SU-DHL-6 (cell line): ENCODE data around the gene DCAKD.

Source experiments
- H2AFZ ChIP-seq: fragments of 200-600 bp; sonication (generic); 2 replicates; pipeline ENCODE4 v1.6.1; 2014; ENCODE audit warnings: low read depth, mild to moderate bottlenecking, moderate library complexity, mixed read lengths, antibody characterized with exemption, low read length; ENCODE audit not compliant: severe bottlenecking
- H3F3A ChIP-seq: fragments of 200-600 bp; shearing (Covaris generic); 2 replicates; pipeline ENCODE4 v1.6.0; 2016; ENCODE audit warnings: antibody characterized with exemption, mild to moderate bottlenecking; ENCODE audit not compliant: insufficient read depth
- H3K27ac ChIP-seq: fragments of 200-600 bp; sonication (generic); 2 replicates; pipeline ENCODE4 v1.5.1; 2016; ENCODE audit warnings: low read depth, mild to moderate bottlenecking, low read length, moderate library complexity, mixed read lengths
- H3K27me3 ChIP-seq: fragments of 200-600 bp; sonication (generic), shearing (Covaris generic); 2 replicates; pipeline ENCODE4 v1.6.0; 2014; ENCODE audit warnings: mild to moderate bottlenecking, low read length
- H3K36me3 ChIP-seq: fragments of 200-600 bp; sonication (generic); 2 replicates; pipeline ENCODE4 v1.6.1; 2014; ENCODE audit warnings: mild to moderate bottlenecking, low read length, mixed read lengths
- H3K4me2 ChIP-seq: fragments of 300-600, 200-600 bp; shearing (Covaris generic), sonication (generic); 2 replicates; pipeline ENCODE4 v1.6.0; 2014; ENCODE audit warnings: low read length, low read depth, mild to moderate bottlenecking; ENCODE audit not compliant: poor library complexity, severe bottlenecking
- H3K4me3 ChIP-seq: fragments of 200-600 bp; sonication (generic); 2 replicates; pipeline ENCODE4 v1.5.1; 2014; ENCODE audit warnings: antibody characterized with exemption, low read length, mild to moderate bottlenecking, mixed read lengths; ENCODE audit not compliant: insufficient read depth, poor library complexity, severe bottlenecking
- H3K79me2 ChIP-seq: fragments of 200-600 bp; sonication (generic); 2 replicates; pipeline ENCODE4 v1.6.1; 2014; ENCODE audit warnings: mild to moderate bottlenecking, low read length, moderate library complexity; ENCODE audit not compliant: insufficient read depth
- H3K9ac ChIP-seq: fragments of 200-600 bp; sonication (generic); 2 replicates; pipeline ENCODE4 v1.7.0; 2014; ENCODE audit warnings: mild to moderate bottlenecking, low read length
- H3K9me2 ChIP-seq: fragments of 200-600 bp; sonication (generic); replicated peaks from 2 replicates; pipeline ENCODE4 v1.6.1; 2014; ENCODE audit warnings: low read length; ENCODE audit not compliant: insufficient read depth
- H3K9me3 ChIP-seq: fragments of 200-600 bp; sonication (generic); 2 replicates; pipeline ENCODE4 v1.6.1; 2014; ENCODE audit warnings: low read length, mixed read lengths; ENCODE audit not compliant: insufficient read depth
- H4K20me1 ChIP-seq: fragments of 200-600 bp; sonication (generic); 2 replicates; pipeline ENCODE4 v1.6.1; 2014; ENCODE audit warnings: low read depth, mild to moderate bottlenecking, antibody characterized with exemption, low read length, moderate library complexity, mixed read lengths
- CTCF ChIP-seq: fragments of 200-600 bp; sonication (generic); IDR thresholded peaks from one replicate; pipeline ENCODE4 v1.5.1; 2017; ENCODE audit warnings: antibody characterized with exemption, mild to moderate bottlenecking, low read length, moderate library complexity; ENCODE audit not compliant: insufficient read depth, poor library complexity, severe bottlenecking
- EZH2phosphoT487 ChIP-seq: fragments of 200-600 bp; sonication (generic), shearing (Covaris generic); conservative IDR thresholded peaks from 2 replicates; pipeline ENCODE4 v1.6.1; 2018; ENCODE audit warnings: mild to moderate bottlenecking, antibody characterized with exemption, low read length, moderate library complexity, mixed read lengths

DCAKD gene

GRCh38 chr17:44988044-44988942 lies 63.1 kb downstream of the DCAKD start:
- no peak overlapping the region for H3K4me2 ChIP-seq
- H3F3A ChIP-seq = no peaks in the 10 kb centered on the region
- no peaks in the 10 kb centered on the region for H3K9me3 ChIP-seq
- H3K9me2 ChIP-seq = no peaks in the 10 kb centered on the region
- no peak overlapping the region for H2AFZ ChIP-seq
- TF ChIP-seq EZH2phosphoT487 = no peak
- no peak for TF ChIP-seq CTCF
- H3K9ac ChIP-seq = no peak overlapping the region
- H3K79me2 ChIP-seq = no peaks in the 10 kb centered on the region
- no peaks in the 10 kb centered on the region for H3K27me3 ChIP-seq
- no peak overlapping the region for H3K4me3 ChIP-seq
- no peaks in the 10 kb centered on the region for H4K20me1 ChIP-seq
- H3K27ac ChIP-seq = no peak overlapping the region
- H3K36me3 ChIP-seq = no peaks in the 10 kb centered on the region

- no peak overlapping the region for H3K27ac ChIP-seq
- no peaks in the 10 kb centered on the region for H3K79me2 ChIP-seq
- H4K20me1 ChIP-seq = no peaks in the 10 kb centered on the region
- H3K27me3 ChIP-seq = no peaks in the 10 kb centered on the region
- H3K9me3 ChIP-seq = no peaks in the 10 kb centered on the region
- H3F3A ChIP-seq = no peaks in the 10 kb centered on the region
- H3K4me3 ChIP-seq = no peak overlapping the region
- no peak overlapping the region for H2AFZ ChIP-seq
- H3K4me2 ChIP-seq = no peak overlapping the region
- no peaks in the 10 kb centered on the region for H3K36me3 ChIP-seq
- H3K9me2 ChIP-seq = no peaks in the 10 kb centered on the region
- no peak overlapping the region for H3K9ac ChIP-seq
- TF ChIP-seq CTCF = no peak
- TF ChIP-seq EZH2phosphoT487 = no peak
These were observed 67.9 kb downstream of the DCAKD start for GRCh38 chr17:44983563-44983962.

GRCh38 chr17:44982113-44982702 lies 69.2 kb downstream of the DCAKD start:
- Histone ChIP-seq H3K79me2 (no peaks in the 10 kb centered on the region), H3K9ac (no peak overlapping the region), H3K27ac (no peak overlapping the region), H4K20me1 (no peaks in the 10 kb centered on the region), H2AFZ (no peak overlapping the region), H3F3A (no peaks in the 10 kb centered on the region), H3K4me2 (no peak overlapping the region), H3K4me3 (no peak overlapping the region), H3K27me3 (no peaks in the 10 kb centered on the region), H3K9me2 (no peaks in the 10 kb centered on the region), H3K9me3 (no peaks in the 10 kb centered on the region), H3K36me3 (no peaks in the 10 kb centered on the region)
- TF ChIP-seq CTCF (no peak), EZH2phosphoT487 (no peak)
